Measurements from ENCODE around the gene CELF4. TPM values are rescaled to one million over a fixed set of nuclear protein-coding genes. Genes with fewer than 3 reads are reported as not detected.

CELF4 gene
- total RNA-seq, 2 experiments from 2014 or later, result not detected

DNA sequence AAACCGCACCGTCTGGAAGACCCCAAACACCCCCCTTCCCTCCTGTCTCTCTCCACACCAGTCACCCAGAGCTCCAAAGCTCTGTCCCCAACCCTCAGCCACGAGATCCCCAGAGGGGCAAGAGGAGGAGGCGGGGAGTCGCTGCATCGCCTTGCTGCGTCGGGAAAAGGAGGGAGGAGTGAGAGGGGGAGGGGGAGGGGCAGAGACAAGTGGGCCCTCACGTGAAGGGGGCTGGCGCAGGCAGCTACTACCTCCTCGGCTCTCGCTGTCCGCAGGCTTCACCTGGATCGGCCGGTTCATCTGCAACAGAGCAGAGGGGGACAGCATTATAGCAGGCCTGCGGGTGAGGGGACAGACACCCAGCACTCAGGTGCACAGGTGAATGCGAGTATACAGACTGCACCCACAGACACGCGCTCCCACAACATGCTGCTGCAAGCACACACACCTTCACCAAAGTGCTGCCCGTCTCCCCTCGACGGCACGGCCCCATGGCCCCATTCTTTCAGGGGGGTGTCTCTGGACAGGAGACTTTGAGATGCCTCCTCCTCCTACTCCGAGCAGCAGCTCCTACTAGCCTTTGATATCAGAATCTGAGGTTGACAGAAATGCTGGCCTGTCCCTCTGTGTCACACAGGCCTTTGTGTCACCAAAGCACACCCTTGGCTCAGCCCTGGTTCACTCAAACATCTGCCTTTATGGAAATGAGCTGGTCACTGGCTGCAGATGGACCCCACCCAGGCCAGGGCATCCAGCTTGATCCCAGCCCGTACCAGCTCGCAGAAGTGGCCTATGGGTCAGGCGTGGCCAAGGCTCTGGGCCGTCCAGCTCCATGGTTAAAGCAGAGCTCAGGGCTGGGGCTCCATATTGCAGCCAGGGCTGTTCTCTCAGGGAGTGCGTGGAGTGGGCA, 243.8 kb downstream of the CELF4 start:
- no peak for DNase-seq
- no peaks in the 10 kb centered on the region for H3K9me3 Mint-ChIP-seq
- no peaks in the 10 kb centered on the region for H3K36me3 Mint-ChIP-seq
- H3K27me3 Mint-ChIP-seq, result peaks cover 4% of the 10 kb centered on the region
- H3K27ac Mint-ChIP-seq, result no peak overlapping the region
- no peaks in the 10 kb centered on the region for H3K4me1 Mint-ChIP-seq
- no peak overlapping the region for H3K4me3 Mint-ChIP-seq

GRCh38 chr18:37320317-37320716, 245.3 kb downstream of the CELF4 start:
- Mint-ChIP-seq H3K9me3 (no peaks in the 10 kb centered on the region), H3K27ac (no peak overlapping the region), H3K4me3 (no peak overlapping the region), H3K27me3 (peaks cover 4% of the 10 kb centered on the region), H3K4me1 (no peaks in the 10 kb centered on the region), H3K36me3 (no peaks in the 10 kb centered on the region)
- no peak for DNase-seq

- H3K4me1 Mint-ChIP-seq, result no peaks in the 10 kb centered on the region
- peaks cover 4% of the 10 kb centered on the region for H3K27me3 Mint-ChIP-seq
- no peak overlapping the region for H3K4me3 Mint-ChIP-seq
- DNase-seq, result no peak
- H3K36me3 Mint-ChIP-seq, result no peaks in the 10 kb centered on the region
- no peak overlapping the region for H3K27ac Mint-ChIP-seq
- no peaks in the 10 kb centered on the region for H3K9me3 Mint-ChIP-seq
Measured at GRCh38 chr18:37318360-37319355, 246.9 kb downstream of the CELF4 start.

DNA sequence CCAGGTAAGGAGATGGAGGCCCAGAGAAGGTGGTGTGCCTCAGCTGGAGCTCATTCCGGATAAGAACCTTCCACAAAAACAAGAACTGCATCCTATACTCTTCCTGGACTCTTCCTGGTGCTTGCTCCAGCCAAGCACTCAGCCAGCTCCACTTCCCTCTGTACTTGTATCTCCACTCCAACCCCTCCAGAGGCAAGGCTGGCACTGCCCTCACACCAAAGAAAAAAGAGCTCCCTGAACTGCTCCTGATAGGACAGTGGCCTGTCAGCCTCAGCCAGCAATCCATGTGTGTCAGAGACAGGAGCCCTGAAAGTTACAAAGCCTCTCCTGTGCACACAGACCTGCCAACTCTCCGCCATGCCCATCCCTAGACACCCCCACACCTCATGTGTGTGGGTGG, 248.1 kb downstream of the CELF4 start:
- Mint-ChIP-seq H3K4me1 (no peaks in the 10 kb centered on the region), H3K27me3 (no peaks in the 10 kb centered on the region), H3K36me3 (no peaks in the 10 kb centered on the region), H3K27ac (no peak overlapping the region), H3K9me3 (no peaks in the 10 kb centered on the region), H3K4me3 (no peak overlapping the region)
- no peak for DNase-seq

DNA sequence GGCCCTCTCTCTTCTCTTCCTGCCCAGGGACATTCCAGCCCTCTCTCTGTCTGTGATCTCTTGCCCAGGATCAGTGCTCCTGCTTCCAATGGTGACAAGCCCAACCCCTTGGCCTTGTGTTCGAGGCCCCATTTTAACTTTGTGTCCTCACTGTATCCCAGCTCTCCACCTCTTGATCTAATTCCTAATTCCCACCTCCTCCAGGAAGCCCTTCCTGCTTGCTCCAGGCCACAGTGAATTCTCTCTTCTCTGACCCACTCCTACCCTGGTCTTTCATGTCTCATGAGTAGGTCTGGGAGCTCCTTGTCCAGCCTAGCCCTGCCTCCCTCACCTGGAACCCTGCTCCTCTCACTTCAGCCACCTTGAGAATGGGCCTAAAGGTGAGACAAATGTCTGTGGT, 249.1 kb downstream of the CELF4 start:
- no peaks in the 10 kb centered on the region for H3K27me3 Mint-ChIP-seq
- no peak overlapping the region for H3K27ac Mint-ChIP-seq
- no peak for DNase-seq
- no peaks in the 10 kb centered on the region for H3K36me3 Mint-ChIP-seq
- no peaks in the 10 kb centered on the region for H3K4me1 Mint-ChIP-seq
- H3K9me3 Mint-ChIP-seq, result no peaks in the 10 kb centered on the region
- no peak overlapping the region for H3K4me3 Mint-ChIP-seq

- no peak for DNase-seq
- Mint-ChIP-seq H3K4me3 (no peak overlapping the region), H3K27me3 (no peaks in the 10 kb centered on the region), H3K36me3 (no peaks in the 10 kb centered on the region), H3K4me1 (no peaks in the 10 kb centered on the region), H3K9me3 (no peaks in the 10 kb centered on the region), H3K27ac (no peak overlapping the region)
Measured at GRCh38 chr18:37315935-37316334, 249.7 kb downstream of the CELF4 start.

DNA sequence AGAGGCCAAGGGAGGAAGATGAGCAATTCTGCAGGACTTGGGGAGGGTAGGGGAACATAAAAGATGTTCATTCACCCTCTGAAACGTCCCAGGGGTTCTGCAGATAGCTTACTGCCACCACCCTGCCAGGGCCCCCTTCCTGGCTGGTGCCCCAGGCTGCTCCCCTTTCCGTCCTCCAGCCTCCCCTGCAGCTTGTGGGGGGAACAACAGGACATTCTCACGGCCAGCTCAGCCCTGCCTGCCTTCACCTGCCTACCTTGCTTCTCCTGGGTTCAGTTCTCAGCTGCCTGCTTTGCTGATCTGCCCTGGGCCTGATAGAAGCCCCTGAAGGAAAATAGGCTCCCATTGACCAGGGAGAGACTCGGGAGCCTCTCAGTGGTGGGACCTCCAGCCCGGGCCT, 251.1 kb downstream of the CELF4 start:
- Mint-ChIP-seq H3K27ac (no peak overlapping the region), H3K27me3 (no peaks in the 10 kb centered on the region), H3K9me3 (no peaks in the 10 kb centered on the region), H3K36me3 (no peaks in the 10 kb centered on the region), H3K4me3 (no peak overlapping the region), H3K4me1 (no peaks in the 10 kb centered on the region)
- DNase-seq, result no peak

GRCh38 chr18:37313624-37314023, 252.0 kb downstream of the CELF4 start:
- no peaks in the 10 kb centered on the region for H3K9me3 Mint-ChIP-seq

DNA sequence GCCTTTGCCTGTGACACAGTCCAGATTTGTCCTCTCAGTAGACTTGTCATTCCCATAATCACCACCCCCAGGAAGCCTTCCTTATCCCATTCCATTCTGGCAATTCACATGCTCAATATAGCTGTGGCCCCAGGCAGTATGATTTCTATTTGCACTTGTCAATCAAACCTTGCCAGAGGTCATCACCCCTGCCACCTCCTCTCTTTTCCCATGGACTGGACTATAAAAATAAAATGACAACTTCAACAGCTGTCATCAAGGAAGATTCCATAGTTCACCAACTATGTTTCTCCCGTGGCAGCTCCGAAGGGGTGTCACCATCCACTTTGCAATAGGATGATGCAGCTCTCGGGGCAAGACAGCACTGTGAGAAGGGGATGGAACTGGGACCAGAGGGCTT, 255.7 kb downstream of the CELF4 start:
- no peak for DNase-seq
- Mint-ChIP-seq H3K4me1 (no peaks in the 10 kb centered on the region), H3K27me3 (no peaks in the 10 kb centered on the region), H3K36me3 (no peaks in the 10 kb centered on the region), H3K4me3 (no peak overlapping the region), H3K27ac (no peak overlapping the region), H3K9me3 (no peaks in the 10 kb centered on the region)

More at GRCh38 chr18:37313624-37314023, 252.0 kb downstream of the CELF4 start:
- H3K4me3 Mint-ChIP-seq, result no peak overlapping the region
- H3K27me3 Mint-ChIP-seq, result no peaks in the 10 kb centered on the region
- no peaks in the 10 kb centered on the region for H3K4me1 Mint-ChIP-seq
- no peaks in the 10 kb centered on the region for H3K36me3 Mint-ChIP-seq
- no peak for DNase-seq
- no peak overlapping the region for H3K27ac Mint-ChIP-seq

- H3K36me3 Mint-ChIP-seq, result no peaks in the 10 kb centered on the region
- H3K4me1 Mint-ChIP-seq, result no peaks in the 10 kb centered on the region
- DNase-seq, result no peak
- H3K27ac Mint-ChIP-seq, result no peak overlapping the region
- H3K9me3 Mint-ChIP-seq, result no peaks in the 10 kb centered on the region
- no peak overlapping the region for H3K4me3 Mint-ChIP-seq
- H3K27me3 Mint-ChIP-seq, result no peaks in the 10 kb centered on the region
Measured at GRCh38 chr18:37309059-37309458, 256.5 kb downstream of the CELF4 start.

- no peak overlapping the region for H3K4me3 Mint-ChIP-seq
- no peaks in the 10 kb centered on the region for H3K4me1 Mint-ChIP-seq
Measured at GRCh38 chr18:37307181-37307580, 258.4 kb downstream of the CELF4 start.

GRCh38 chr18:37306432-37306831, 259.2 kb downstream of the CELF4 start:
- H3K27me3 Mint-ChIP-seq, result no peaks in the 10 kb centered on the region
- H3K4me3 Mint-ChIP-seq, result no peak overlapping the region
- no peaks in the 10 kb centered on the region for H3K4me1 Mint-ChIP-seq
- no peak for DNase-seq
- H3K27ac Mint-ChIP-seq, result no peak overlapping the region
- H3K36me3 Mint-ChIP-seq, result no peaks in the 10 kb centered on the region
- H3K9me3 Mint-ChIP-seq, result no peaks in the 10 kb centered on the region

More at GRCh38 chr18:37307181-37307580, 258.4 kb downstream of the CELF4 start:
- no peaks in the 10 kb centered on the region for H3K36me3 Mint-ChIP-seq
- no peak for DNase-seq
- no peaks in the 10 kb centered on the region for H3K9me3 Mint-ChIP-seq
- H3K27ac Mint-ChIP-seq, result no peak overlapping the region
- no peaks in the 10 kb centered on the region for H3K27me3 Mint-ChIP-seq

- DNase-seq, result no peak
- Mint-ChIP-seq H3K4me1 (no peaks in the 10 kb centered on the region), H3K4me3 (no peak overlapping the region), H3K9me3 (no peaks in the 10 kb centered on the region), H3K27ac (no peak overlapping the region), H3K36me3 (no peaks in the 10 kb centered on the region), H3K27me3 (no peaks in the 10 kb centered on the region)
Measured at GRCh38 chr18:37305066-37305465, 260.5 kb downstream of the CELF4 start.

DNA sequence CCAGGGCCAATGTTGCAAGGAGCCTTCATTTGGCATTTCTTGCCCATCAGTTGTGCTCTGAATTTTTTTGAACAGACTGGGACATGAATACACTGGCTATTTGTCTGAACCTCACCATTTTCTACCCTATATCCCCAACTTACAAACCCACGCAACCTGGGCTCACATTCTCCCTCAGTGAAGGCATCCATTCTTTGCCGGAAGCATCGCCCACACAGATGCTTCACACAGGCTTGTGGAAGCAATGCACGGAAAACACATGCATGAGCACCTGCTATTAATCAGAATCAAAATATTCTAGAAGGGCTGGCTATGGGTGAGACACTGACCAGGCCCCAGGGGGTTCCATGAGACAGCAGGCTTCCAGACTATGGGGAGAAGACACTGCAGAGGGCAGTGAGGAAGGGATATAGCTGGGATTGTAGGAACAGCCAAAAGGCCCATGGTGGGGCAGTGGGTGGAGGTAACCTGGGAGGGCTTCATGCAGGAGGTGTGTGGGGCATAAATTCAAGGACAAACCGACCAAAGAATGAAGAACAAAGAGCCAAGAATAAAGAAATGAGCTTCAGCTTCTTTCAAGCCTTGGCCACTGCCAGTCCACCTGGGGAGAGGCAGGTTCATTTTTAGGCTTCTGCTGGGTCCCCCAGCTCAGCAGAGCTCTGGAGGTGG, 261.5 kb downstream of the CELF4 start:
- no peaks in the 10 kb centered on the region for H3K27me3 Mint-ChIP-seq

DNA sequence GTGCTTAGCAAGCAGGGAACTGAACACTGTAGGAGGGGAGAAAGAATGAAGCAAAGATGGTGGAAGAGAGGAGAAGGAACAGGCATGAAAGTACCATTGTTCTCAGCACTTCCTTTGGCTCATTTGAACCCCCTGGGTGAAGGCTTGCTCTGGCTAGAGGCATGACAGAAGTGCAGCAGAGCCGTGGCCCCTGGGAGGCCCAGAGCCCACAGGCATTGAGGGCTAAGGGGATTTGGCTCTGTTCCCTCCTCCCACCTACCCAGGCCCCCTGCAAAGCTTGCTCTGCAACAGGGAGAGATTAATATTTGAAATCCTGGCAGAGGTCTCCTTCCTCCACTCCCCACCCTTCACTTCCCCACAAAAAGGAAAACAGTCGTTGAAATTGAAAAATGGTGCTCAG, 262.6 kb downstream of the CELF4 start:
- Mint-ChIP-seq H3K4me1 (no peaks in the 10 kb centered on the region), H3K27me3 (no peaks in the 10 kb centered on the region), H3K4me3 (no peak overlapping the region), H3K36me3 (no peaks in the 10 kb centered on the region), H3K27ac (no peak overlapping the region), H3K9me3 (no peaks in the 10 kb centered on the region)
- DNase-seq, result no peak

More for the DNA sequence above, 261.5 kb downstream of the CELF4 start:
- H3K9me3 Mint-ChIP-seq, result no peaks in the 10 kb centered on the region
- no peaks in the 10 kb centered on the region for H3K4me1 Mint-ChIP-seq
- DNase-seq, result no peak
- H3K4me3 Mint-ChIP-seq, result no peak overlapping the region
- H3K27ac Mint-ChIP-seq, result no peak overlapping the region
- H3K36me3 Mint-ChIP-seq, result no peaks in the 10 kb centered on the region
